OCI-LY1 (cell line): Measurements from ENCODE around the gene TMEM30A.

Experiments
- H2AFZ ChIP-seq: fragments of 200-600 bp; sonication (generic), shearing (Covaris generic); 2 replicates; pipeline ENCODE4 v1.6.0; 2014; ENCODE audit warnings: antibody characterized with exemption, mild to moderate bottlenecking, low read length
- H3F3A ChIP-seq: fragments of 200-600 bp; sonication (generic), shearing (Covaris generic); 2 replicates; pipeline ENCODE4 v1.6.0; 2014; ENCODE audit warnings: mild to moderate bottlenecking, antibody characterized with exemption, low read length, moderate library complexity; ENCODE audit not compliant: insufficient read depth
- H3K27ac ChIP-seq: fragments of 200-600 bp; sonication (generic); 2 replicates; pipeline ENCODE4 v1.5.1; 2014; ENCODE audit warnings: low read length, mixed run types, mild to moderate bottlenecking, low read depth; ENCODE audit not compliant: poor library complexity, severe bottlenecking
- H3K27me3 ChIP-seq: fragments of 200-600 bp; sonication (generic); 2 replicates; pipeline ENCODE4 v1.6.0; 2014; ENCODE audit warnings: antibody characterized with exemption, mild to moderate bottlenecking, low read length, moderate library complexity; ENCODE audit not compliant: insufficient read depth
- H3K36me3 ChIP-seq: fragments of 200-600 bp; sonication (generic); 2 replicates; pipeline ENCODE4 v1.6.1; 2014; ENCODE audit warnings: mild to moderate bottlenecking, antibody characterized with exemption, low read length, moderate library complexity, mixed read lengths; ENCODE audit not compliant: insufficient read depth
- H3K4me1 ChIP-seq: fragments of 200-600 bp; sonication (generic); 2 replicates; pipeline ENCODE4 v1.5.1; 2014; ENCODE audit warnings: mild to moderate bottlenecking, low read length, moderate library complexity; ENCODE audit not compliant: insufficient read depth, severe bottlenecking
- H3K4me2 ChIP-seq: fragments of 200-600 bp; sonication (generic), shearing (Covaris generic); 2 replicates; pipeline ENCODE4 v1.6.1; 2014; ENCODE audit warnings: low read length
- H3K4me3 ChIP-seq: fragments of 200-600 bp; sonication (generic); 2 replicates; pipeline ENCODE4 v1.5.1; 2014; ENCODE audit warnings: low read length, low read depth, mild to moderate bottlenecking, mixed read lengths; ENCODE audit not compliant: poor library complexity, severe bottlenecking
- H3K79me2 ChIP-seq: fragments of 200-600 bp; shearing (Covaris generic); 2 replicates; pipeline ENCODE4 v1.6.1; 2016; ENCODE audit warnings: mixed run types, low read length, mixed read lengths; ENCODE audit not compliant: insufficient read depth
- H3K9ac ChIP-seq: fragments of 200-600 bp; sonication (generic), shearing (Covaris generic); 2 replicates; pipeline ENCODE4 v1.6.1; 2014; ENCODE audit warnings: mild to moderate bottlenecking, low read length, mixed read lengths
- H3K9me2 ChIP-seq: fragments of 200-600 bp; sonication (generic), shearing (Covaris generic); 2 replicates; pipeline ENCODE4 v1.6.1; 2014; ENCODE audit warnings: low read depth, mild to moderate bottlenecking, low read length, mixed read lengths
- H3K9me3 ChIP-seq: fragments of 200-600 bp; shearing (Covaris generic); 2 replicates; pipeline ENCODE4 v1.6.1; 2014; ENCODE audit warnings: low read length, mixed read lengths
- H4K20me1 ChIP-seq: fragments of 200-600 bp; sonication (generic), shearing (Covaris generic); 2 replicates; pipeline ENCODE4 v1.6.0; 2016; ENCODE audit warnings: mild to moderate bottlenecking, low read length; ENCODE audit not compliant: insufficient read depth
- CTCF ChIP-seq: fragments of 200-600 bp; sonication (generic), shearing (Covaris generic); IDR thresholded peaks from 2 replicates; pipeline ENCODE4 v1.5.1; 2017; ENCODE audit warnings: mild to moderate bottlenecking, antibody characterized with exemption, low read length, moderate library complexity, mixed read lengths
- EZH2 ChIP-seq: fragments of 200-600 bp; sonication (generic), shearing (Covaris generic); IDR thresholded peaks from 2 replicates; pipeline ENCODE4 v1.8.0; 2017; ENCODE audit warnings: borderline replicate concordance, mixed run types, mild to moderate bottlenecking, antibody characterized with exemption, low read length, moderate library complexity, mixed read lengths

Gene TMEM30A

GRCh38 chr6:75305573-75305972 lies 21.0 kb upstream of the TMEM30A start:
- Histone ChIP-seq H3K9me3 (no peaks in the 10 kb centered on the region), H4K20me1 (no peaks in the 10 kb centered on the region), H3F3A (no peaks in the 10 kb centered on the region), H3K79me2 (no peaks in the 10 kb centered on the region), H2AFZ (no peak overlapping the region), H3K27me3 (no peaks in the 10 kb centered on the region), H3K9me2 (no peaks in the 10 kb centered on the region), H3K9ac (no peak overlapping the region), H3K4me2 (no peak overlapping the region), H3K27ac (no peak overlapping the region), H3K4me1 (no peaks in the 10 kb centered on the region), H3K36me3 (no peaks in the 10 kb centered on the region), H3K4me3 (no peak overlapping the region)
- TF ChIP-seq CTCF (no peak), EZH2 (no peak)

DNA sequence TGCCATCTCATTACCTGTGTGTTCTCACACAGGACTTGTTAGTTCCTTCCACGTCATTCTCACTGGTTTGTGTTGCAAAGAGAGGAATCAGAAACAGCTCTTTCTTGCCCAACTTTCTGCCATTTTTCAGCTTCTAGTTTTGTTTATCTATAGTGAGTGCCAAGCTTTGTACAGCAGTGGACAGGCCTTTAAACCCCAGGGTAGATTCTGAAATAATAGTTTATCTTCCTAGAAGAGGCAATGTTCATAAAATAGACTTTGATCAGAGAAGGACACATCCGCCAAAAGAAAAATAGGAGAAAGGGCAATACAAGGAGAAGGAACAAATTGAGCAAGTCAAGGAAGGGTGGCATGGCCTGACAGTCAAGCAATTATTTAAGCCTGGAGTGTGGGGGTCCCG lies 17.7 kb upstream of the TMEM30A start:
- H3K27me3 ChIP-seq = no peaks in the 10 kb centered on the region
- TF ChIP-seq CTCF = no peak
- no peak for TF ChIP-seq EZH2
- H3K79me2 ChIP-seq = no peaks in the 10 kb centered on the region
- no peak overlapping the region for H3K27ac ChIP-seq
- H2AFZ ChIP-seq = no peak overlapping the region
- H3F3A ChIP-seq = no peaks in the 10 kb centered on the region
- H3K9me3 ChIP-seq = no peaks in the 10 kb centered on the region
- H3K4me3 ChIP-seq = no peak overlapping the region
- H3K36me3 ChIP-seq = no peaks in the 10 kb centered on the region
- H3K9me2 ChIP-seq = no peaks in the 10 kb centered on the region
- H3K9ac ChIP-seq = no peak overlapping the region
- H4K20me1 ChIP-seq = no peaks in the 10 kb centered on the region
- H3K4me2 ChIP-seq = no peak overlapping the region
- H3K4me1 ChIP-seq = no peaks in the 10 kb centered on the region

- Histone ChIP-seq H2AFZ (no peak overlapping the region), H3K9me2 (no peaks in the 10 kb centered on the region), H3K4me1 (no peaks in the 10 kb centered on the region), H4K20me1 (no peaks in the 10 kb centered on the region), H3K79me2 (no peaks in the 10 kb centered on the region), H3K4me3 (no peak overlapping the region), H3K27me3 (no peaks in the 10 kb centered on the region), H3K9me3 (no peaks in the 10 kb centered on the region), H3K9ac (no peak overlapping the region), H3K27ac (no peak overlapping the region), H3K4me2 (no peak overlapping the region), H3F3A (no peaks in the 10 kb centered on the region), H3K36me3 (no peaks in the 10 kb centered on the region)
- no peak for TF ChIP-seq EZH2
- TF ChIP-seq CTCF = no peak
These were observed 16.9 kb upstream of the TMEM30A start for GRCh38 chr6:75301537-75301936.
